Measurements from ENCODE around the gene NIPA2. TPM values are rescaled to one million over a fixed set of nuclear protein-coding genes. Genes with fewer than 3 reads are reported as not detected.

Gene NIPA2
- total RNA-seq, 1 experiment from 2014 or later = 87.2 TPM

DNA sequence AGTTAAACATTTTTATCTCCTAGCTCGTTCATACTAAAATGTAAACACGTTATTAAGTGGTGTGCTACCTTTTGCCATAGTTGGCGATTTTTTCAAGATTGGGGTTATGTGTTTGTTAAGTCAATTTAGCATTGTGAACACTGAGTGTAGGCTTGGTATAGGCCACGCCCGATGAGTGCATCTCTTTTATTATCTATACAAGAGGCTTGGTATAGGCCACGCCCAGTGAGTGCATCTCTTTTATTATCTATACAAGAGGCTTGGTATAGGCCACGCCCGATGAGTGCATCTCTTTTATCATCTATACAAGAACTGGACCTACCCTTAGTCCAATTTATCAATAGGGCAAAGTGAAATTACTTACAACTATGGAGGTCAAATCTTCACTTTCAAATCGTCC, 70.4 kb downstream of the NIPA2 start:
- no peaks in the 10 kb centered on the region for H3K9me3 ChIP-seq (ENCODE audit: low read depth, low read length, poor library complexity, severe bottlenecking)
- TF ChIP-seq CTCF (conservative IDR thresholded peaks at IDR 0.05; ENCODE audit: low read depth, low read length) (no peak), EZH2 (IDR thresholded peaks at IDR 0.05; ENCODE audit: borderline replicate concordance, low read depth, low read length, poor library complexity, severe bottlenecking) (no peak)
- no peaks in the 10 kb centered on the region for H3K4me1 ChIP-seq (ENCODE audit: insufficient read depth, low read length, poor library complexity, severe bottlenecking)
- no TSS peak for BruUV-seq (replicated peaks)
- CTCF ChIA-PET = no interaction called here
- intact Hi-C loops (cut with micrococcal nuclease; ENCODE audit: unreplicated experiment) = loop anchor here (5.0 kb wide), 1 partner anchor 37 kb away; no protein-coding TSS in a partner anchor
- no peak overlapping the region for H3K27ac ChIP-seq (ENCODE audit: low read depth, low read length, poor library complexity, severe bottlenecking)
- no peaks in the 10 kb centered on the region for H3K27me3 ChIP-seq (replicated peaks; ENCODE audit: insufficient read depth, low read depth, low read length, poor library complexity)
- POLR2A ChIA-PET (ENCODE audit: low non-redundant PET) = no interaction called here
- H3K36me3 ChIP-seq (ENCODE audit: insufficient read depth, low read length, poor library complexity, severe bottlenecking) = peaks cover 42% of the 10 kb centered on the region
- no peak overlapping the region for H3K4me3 ChIP-seq (ENCODE audit: low read depth, low read length, poor library complexity, severe bottlenecking)
- no peak for DNase-seq (ENCODE audit: low spot score)

DNA sequence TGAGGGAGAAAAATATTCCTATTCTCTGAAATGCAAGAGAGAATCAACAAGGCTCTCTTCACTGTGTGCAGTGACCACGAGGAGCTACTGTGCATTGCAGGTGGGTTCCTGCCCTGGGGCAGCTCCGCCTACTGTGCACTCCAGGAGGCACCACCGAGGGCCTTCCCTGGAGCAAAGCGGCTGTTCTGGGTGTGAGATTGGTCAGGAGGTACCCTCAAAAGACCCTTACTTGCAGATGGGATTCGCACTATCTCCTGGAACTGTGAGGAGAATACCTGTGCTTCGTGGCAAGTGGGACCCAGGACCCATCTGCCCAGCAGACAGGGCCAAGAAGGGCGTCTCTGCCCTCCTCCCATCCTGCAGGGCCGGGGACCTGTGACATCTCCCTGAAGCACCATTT, 72.8 kb downstream of the NIPA2 start:
- ChIA-PET CTCF (no interaction called here), POLR2A (ENCODE audit: low non-redundant PET) (no interaction called here)
- TF ChIP-seq EZH2 (IDR thresholded peaks at IDR 0.05; ENCODE audit: borderline replicate concordance, low read depth, low read length, poor library complexity, severe bottlenecking) (no peak), CTCF (conservative IDR thresholded peaks at IDR 0.05; ENCODE audit: low read depth, low read length) (no peak)
- DNase-seq (ENCODE audit: low spot score) = no peak
- no peaks in the 10 kb centered on the region for H3K4me1 ChIP-seq (ENCODE audit: insufficient read depth, low read length, poor library complexity, severe bottlenecking)
- H3K4me3 ChIP-seq (ENCODE audit: low read depth, low read length, poor library complexity, severe bottlenecking) = no peak overlapping the region
- H3K27me3 ChIP-seq (replicated peaks; ENCODE audit: insufficient read depth, low read depth, low read length, poor library complexity) = no peaks in the 10 kb centered on the region
- H3K9me3 ChIP-seq (ENCODE audit: low read depth, low read length, poor library complexity, severe bottlenecking) = no peaks in the 10 kb centered on the region
- intact Hi-C loops (cut with micrococcal nuclease; ENCODE audit: unreplicated experiment) = loop anchor here (10.0 kb wide), 1 partner anchor 63 kb away; no protein-coding TSS in a partner anchor
- peaks cover 46% of the 10 kb centered on the region for H3K36me3 ChIP-seq (ENCODE audit: insufficient read depth, low read length, poor library complexity, severe bottlenecking)
- H3K27ac ChIP-seq (ENCODE audit: low read depth, low read length, poor library complexity, severe bottlenecking) = no peak overlapping the region
- no TSS peak for BruUV-seq (replicated peaks)

DNA sequence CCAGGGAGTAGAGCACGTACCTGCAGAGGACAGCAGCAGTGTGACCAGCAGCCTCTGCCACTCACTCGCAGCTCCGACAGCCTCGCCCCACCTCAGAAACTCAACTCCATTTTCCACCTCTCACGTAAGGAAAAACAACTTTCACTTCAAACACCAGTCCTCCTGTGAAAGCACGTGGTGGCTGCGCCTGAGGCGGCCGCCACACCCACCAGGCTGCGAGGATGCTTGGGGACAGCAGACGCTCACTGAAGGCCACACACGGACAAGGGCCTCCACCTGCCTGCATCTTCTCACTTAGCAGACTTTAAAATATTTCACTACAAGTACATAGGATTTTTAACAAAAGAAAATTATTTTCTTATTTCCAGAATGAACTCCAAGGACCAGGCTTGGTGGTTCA, 73.8 kb downstream of the NIPA2 start:
- ChIA-PET POLR2A (ENCODE audit: low non-redundant PET) (no interaction called here), CTCF (no interaction called here)
- Histone ChIP-seq H3K4me3 (ENCODE audit: low read depth, low read length, poor library complexity, severe bottlenecking) (no peak overlapping the region), H3K9me3 (ENCODE audit: low read depth, low read length, poor library complexity, severe bottlenecking) (no peaks in the 10 kb centered on the region), H3K27me3 (replicated peaks; ENCODE audit: insufficient read depth, low read depth, low read length, poor library complexity) (no peaks in the 10 kb centered on the region), H3K27ac (ENCODE audit: low read depth, low read length, poor library complexity, severe bottlenecking) (no peak overlapping the region), H3K36me3 (ENCODE audit: insufficient read depth, low read length, poor library complexity, severe bottlenecking) (peaks cover 45% of the 10 kb centered on the region), H3K4me1 (ENCODE audit: insufficient read depth, low read length, poor library complexity, severe bottlenecking) (no peaks in the 10 kb centered on the region)
- TF ChIP-seq EZH2 (IDR thresholded peaks at IDR 0.05; ENCODE audit: borderline replicate concordance, low read depth, low read length, poor library complexity, severe bottlenecking) (no peak), CTCF (conservative IDR thresholded peaks at IDR 0.05; ENCODE audit: low read depth, low read length) (no peak)
- intact Hi-C loops (cut with micrococcal nuclease; ENCODE audit: unreplicated experiment) = loop anchor here (10.0 kb wide), 1 partner anchor 63 kb away; no protein-coding TSS in a partner anchor
- no peak for DNase-seq (ENCODE audit: low spot score)
- no TSS peak for BruUV-seq (replicated peaks)
